GM18511 (cell line): ENCODE measurements around the gene PIGA.
A peak's percentile ranks its signal among the peaks of the same experiment; 100 is the strongest.

Experiments
- ATAC-seq: cut with Tn5 transposase; IDR thresholded peaks from one replicate; pipeline ENCODE4 v1.9.1; 2021; ENCODE audit warnings: mild to moderate bottlenecking, moderate library complexity; ENCODE audit not compliant: unreplicated experiment

Gene PIGA, protein sequence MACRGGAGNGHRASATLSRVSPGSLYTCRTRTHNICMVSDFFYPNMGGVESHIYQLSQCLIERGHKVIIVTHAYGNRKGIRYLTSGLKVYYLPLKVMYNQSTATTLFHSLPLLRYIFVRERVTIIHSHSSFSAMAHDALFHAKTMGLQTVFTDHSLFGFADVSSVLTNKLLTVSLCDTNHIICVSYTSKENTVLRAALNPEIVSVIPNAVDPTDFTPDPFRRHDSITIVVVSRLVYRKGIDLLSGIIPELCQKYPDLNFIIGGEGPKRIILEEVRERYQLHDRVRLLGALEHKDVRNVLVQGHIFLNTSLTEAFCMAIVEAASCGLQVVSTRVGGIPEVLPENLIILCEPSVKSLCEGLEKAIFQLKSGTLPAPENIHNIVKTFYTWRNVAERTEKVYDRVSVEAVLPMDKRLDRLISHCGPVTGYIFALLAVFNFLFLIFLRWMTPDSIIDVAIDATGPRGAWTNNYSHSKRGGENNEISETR

GRCh38 chrX:15335135-15336022 is at the start of gene PIGA:
Gene PIGA (minus strand): TSS chrX:15335523. CDS start chrX:15331930, 3,593 bp downstream.
- ATAC-seq = peak; percentile 97

DNA sequence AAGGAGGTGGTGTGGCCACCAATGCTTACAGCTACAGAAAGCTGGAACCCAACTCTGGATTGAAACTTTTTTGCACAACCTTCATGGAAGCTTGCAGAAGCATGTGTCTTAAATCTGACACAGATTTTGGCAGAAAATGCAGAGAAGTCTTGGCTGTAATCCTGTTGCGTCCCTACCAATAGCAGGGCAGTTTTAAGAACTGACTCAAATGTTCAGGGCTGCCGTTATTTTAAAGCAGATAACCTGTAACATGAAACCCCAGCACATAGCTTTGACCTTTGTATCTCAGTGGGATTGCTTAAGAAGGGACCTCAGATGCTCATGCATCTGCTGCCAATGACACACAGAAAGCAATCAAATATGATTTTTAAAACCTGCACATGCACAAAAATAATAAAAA is 49.0 kb upstream of the PIGA start, which contains the start of gene VEGFD:
TSS of gene VEGFD (minus strand) at position 110 of the 400 bp plus-strand sequence. CDS start 467 bp downstream, outside the sequence.
- no peak for ATAC-seq

GRCh38 chrX:15382813-15383212 is 47.5 kb upstream of the PIGA start:
- ATAC-seq = no peak

DNA sequence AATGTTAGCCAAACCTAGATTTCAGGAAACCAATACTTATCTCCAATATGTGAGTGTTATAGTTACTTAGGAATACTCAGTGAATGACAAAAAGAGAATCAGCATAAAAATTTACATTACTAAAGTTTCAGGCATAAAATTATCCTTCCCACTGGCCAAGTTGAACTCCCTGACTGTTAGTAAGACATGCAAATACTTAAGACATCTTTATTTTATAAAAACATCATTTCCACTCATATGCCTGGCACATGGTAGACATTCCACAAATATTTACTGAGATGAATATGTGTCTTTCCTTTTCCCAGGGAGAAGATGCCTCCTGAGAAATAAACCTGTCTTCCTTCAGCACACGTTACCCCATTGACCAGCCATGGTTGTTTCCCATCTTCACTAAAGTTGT is 41.6 kb upstream of the PIGA start:
- no peak for ATAC-seq

- no peak for ATAC-seq
Measured at GRCh38 chrX:15373976-15374375, 38.7 kb upstream of the PIGA start.

DNA sequence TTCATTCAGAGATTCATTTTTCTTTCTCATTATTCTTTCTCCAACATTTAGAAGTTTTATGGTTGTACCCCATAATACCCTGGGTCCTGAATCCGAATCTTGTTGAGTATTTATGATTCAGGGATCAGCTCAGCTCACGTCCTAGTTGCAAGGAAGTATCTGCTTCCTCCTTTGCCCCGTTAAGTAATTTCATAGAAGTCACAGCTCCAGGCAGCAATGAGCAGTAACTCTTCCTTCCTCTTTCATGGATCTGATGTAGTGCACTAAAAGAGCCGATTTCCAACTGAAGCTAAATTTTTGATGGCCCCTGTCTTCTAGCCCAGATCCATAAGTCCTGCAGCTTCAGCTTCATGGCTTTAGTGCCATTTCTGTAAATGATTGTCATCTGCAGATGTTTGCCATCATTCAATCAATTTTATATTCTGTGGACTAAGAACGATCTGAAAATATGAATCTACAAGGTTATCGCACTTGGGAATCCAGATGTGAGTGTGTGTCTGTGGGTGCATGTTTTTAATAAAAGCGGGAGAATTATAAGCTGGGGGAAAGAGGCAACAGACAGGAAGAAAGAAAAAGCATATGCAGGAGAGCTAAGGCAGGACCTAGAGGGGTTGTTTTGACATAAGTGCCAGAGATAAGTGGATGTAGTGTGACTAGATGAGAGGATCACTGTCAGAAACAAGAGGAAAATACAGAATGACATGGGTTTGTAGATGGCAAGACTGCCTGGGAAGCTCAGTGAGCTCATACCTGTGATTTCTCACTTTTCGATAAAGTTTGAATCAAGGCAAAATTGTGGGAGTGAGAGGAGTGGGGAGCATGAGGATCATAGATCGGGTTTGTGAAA is 31.4 kb upstream of the PIGA start:
- no peak for ATAC-seq

- ATAC-seq = no peak
Measured at GRCh38 chrX:15359701-15360100, 24.4 kb upstream of the PIGA start.

DNA sequence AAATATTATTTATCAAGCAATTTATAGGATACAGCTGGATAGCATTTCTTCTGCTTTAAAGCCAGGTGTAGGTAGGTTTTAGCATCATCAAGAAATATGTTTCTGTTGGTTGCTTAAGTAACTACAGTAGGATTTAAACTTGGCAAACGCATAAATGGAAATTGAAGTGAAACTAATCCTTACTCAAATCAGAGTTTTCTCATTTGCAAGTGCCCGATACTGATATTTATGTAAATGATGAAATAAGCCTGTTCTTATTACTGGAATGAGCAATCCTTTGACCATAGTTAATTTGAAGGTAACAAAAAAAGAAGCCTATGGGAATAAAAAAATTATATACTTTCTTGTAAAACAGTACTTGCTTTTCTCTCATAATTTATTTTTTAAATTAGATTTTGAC is 23.2 kb upstream of the PIGA start:
- ATAC-seq = no peak

DNA sequence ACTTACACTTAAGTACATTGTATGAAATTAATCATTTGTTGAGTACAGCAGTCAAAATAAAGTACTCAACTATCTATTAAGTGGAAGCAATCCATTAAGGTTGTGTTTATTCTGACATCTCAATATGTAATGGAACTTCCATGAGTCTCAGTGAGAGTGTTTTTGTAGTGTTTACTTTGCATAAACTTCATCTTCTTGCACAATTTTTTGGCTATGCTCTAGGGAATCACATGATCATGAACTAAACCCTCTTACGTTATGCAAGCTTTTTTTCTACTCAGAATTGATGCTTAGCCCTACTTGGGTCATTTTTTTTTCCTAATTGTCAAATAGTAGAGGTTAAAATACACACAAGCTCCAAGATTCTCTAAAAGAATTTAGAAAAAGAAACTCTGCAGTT is 21.1 kb upstream of the PIGA start:
- ATAC-seq = no peak

DNA sequence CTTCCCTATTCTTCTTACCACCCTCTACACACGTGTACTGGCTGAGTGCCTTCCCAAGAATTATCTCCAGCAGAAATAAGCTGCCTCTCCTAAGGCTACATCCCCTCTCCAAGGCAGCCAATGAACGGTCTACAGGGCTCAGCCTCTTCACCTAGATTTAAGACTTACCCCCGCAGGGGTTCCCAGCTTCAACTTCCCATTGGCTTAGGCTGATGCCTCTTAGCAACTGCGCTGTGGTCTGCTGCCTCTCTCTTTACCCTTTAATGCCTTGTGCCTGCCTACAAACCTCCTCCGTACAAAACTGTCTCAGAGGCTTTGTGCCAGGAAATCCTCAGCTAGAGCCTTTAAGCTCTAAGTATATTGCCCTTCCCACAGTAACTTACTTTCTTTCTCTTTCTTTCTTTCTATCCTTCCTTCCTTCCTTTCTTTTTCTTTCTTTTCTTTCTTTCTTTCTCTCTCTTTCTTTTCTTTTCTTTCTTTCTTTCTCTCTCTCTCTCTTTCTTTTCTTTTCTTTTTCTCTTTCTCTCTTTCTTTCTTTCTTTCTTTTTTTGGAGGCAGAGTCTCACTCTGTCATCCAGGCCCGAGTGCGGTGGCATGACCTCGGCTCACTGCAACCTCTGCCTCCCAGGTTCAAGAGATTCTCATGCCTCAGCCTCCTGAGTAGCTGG is 15.1 kb upstream of the PIGA start:
- no peak for ATAC-seq

- ATAC-seq = peak; percentile 60
Measured at GRCh38 chrX:15349046-15349445, 13.7 kb upstream of the PIGA start.

DNA sequence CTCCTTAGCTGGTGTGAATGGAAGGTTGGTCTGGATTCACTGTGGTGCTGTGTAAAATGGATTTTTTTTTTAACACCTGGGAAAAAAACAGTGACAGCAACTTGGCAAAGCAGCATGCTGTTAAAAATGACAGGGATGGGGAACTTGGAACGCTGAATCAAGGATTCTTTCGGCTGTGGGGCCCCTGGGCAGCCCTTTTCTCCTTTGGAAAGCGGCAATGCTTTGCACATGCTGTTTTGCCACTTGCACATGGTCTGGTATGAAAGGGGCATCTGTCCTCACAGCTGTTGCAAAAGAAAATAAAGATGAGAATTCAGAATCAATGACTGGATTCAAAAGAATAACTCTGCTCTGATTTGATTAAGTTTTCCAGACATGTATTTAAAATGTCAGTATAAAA is 10.7 kb upstream of the PIGA start:
- no peak for ATAC-seq

DNA sequence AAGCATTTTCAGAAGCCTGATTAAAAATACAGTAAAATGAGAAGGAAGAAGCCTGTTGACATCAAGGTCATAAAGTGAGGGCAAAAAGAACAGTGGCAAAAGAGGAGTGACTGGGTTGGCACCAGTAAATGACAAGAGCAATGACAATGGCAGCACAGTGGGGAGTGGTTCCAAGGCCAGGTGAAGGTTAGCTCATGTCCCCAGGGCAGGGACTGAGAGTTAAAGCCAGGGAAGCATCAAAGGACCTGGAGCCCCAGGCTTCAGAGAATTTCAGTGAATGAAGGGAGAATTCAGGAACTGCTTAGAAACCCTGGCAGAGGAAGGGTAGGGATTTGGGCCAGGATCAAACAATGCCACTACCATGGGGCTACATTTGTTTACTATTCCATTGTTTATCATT is 8.8 kb upstream of the PIGA start:
- ATAC-seq = no peak

- no peak for ATAC-seq
Measured at GRCh38 chrX:15343075-15343476, 7.8 kb upstream of the PIGA start.

- ATAC-seq = no peak
Measured at GRCh38 chrX:15340867-15341266, 5.5 kb upstream of the PIGA start.

DNA sequence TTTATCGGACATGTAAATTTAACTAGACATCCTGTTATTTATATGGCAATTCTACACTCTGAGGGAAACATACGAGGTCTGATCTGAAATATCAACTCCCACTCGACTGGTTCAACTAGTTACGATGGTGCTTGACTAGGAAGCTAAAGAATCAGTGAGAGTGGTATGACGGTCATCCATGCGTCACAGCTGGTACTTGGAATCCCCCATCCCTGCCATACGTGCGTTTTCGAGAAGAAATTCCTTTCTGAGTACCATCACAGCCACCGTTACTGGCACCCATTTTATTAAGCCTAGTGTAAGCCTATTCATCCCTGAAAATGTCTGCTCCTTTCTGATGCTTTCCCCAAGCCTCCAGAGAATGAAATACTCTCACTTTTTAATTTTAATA is 695 bp upstream of the PIGA start:
- ATAC-seq = no peak

DNA sequence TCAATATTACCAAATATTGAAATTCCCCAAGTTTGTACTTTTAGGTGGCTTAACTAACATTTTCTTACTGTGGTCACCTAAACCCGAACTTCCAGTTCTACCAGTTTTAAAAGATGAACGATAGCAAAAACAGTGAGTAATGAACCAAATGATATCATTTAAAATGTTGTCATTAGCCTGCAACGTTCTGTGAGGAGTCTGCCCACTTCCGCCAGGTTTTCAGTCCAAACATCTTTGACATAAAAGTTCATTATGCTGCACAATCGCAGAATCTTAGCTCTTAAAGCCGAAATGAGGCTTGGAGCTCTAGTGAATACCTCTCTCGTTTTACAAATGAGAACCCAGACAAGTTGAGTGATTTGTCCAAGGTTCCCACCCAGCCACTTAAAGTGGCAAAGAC is 762 bp downstream of the PIGA start:
- no peak for ATAC-seq

DNA sequence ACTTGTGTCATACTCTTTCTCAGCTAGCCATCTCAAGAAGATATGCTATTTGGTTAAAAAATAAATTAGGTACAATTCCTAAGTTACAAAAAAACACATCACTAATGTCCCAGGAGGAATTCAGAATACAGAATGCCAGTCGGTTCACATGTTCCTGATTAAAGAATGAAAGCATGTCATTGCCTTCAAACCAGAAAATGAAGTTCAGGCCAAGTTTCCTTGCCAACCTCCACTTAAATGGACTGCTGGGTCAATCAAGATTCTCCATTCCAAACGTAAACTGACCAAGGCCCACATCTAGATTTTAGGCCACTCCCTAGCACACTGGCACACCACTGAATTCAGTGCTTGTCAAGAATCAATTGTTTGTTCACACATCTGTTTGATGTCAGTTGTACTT is 6.5 kb downstream of the PIGA start:
- ATAC-seq = no peak

DNA sequence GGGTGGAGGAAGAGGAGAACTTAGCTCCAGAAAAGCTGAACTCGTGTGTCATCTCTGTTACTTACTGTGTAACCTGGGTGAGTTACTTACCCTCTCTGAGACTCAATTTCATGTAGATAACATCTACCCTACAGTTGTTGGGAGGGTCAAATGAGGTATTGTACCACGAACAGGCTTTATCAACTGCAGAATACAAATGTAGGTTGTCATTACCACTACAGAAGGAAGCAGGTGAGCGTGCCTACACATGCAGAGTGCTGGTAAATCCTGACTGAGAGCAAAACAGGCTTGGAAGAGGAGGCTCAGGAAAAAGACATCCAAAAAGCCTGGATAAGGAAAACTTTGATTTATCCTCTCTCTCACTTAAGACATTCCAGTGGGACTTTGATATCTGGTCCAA is 7.2 kb downstream of the PIGA start:
- no peak for ATAC-seq

- no peak for ATAC-seq
Measured at GRCh38 chrX:15322472-15322871, 12.9 kb downstream of the PIGA start.
